NCI-H2196 treated with DMSO at 0.1 percent for 48 hours (cell line): Measurements from ENCODE around the gene LRRC3C.
"Not testable (repeated sequence)": the region's sequence is repeated elsewhere in the genome, so short reads cannot be mapped to it uniquely, and the experiment has no call there.

ENCODE experiments used
- DNase-seq: peaks from one replicate; lab custom pipeline; 2025; ENCODE audit not compliant: unreplicated experiment; lab: John Stamatoyannopoulos, UW

LRRC3C gene

DNA sequence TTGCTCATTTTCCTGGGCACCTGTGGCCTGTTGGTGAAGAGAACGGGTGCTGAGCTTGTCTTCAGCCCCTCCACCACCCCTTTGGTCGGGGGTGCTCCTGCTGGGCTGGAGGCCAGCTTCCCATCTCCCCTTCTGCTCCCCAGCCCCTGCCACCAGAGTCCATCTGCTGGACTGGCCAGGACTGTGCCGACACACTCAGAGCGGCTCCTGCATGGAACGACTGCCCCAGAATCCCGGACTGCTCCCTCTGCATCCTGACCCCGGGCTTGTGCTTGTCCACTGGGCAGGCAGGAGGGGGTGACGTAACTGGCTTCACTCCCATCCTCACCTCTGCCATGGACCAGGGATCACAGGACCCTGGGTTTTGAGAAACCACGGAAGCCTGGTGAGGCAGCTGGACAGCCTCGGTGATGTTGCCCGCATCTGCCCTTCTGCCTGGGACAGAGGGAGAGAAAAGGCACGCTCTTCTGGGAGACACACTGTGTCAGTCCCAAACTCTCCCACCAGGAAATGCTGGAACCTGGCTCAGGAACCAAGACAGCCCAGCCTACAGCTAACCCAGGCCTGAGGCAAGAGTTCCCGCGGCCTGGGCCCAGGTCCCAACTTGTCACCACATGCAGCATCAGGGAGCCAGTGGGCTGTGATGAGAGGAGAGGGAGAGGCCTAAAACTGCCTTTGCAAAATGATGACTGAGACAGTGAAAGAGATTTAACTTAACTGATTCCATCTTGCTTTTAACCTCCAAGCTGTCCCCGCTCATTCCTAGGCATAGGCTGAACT, 19.2 kb downstream of the LRRC3C start:
- DNase-seq = no peak

DNA sequence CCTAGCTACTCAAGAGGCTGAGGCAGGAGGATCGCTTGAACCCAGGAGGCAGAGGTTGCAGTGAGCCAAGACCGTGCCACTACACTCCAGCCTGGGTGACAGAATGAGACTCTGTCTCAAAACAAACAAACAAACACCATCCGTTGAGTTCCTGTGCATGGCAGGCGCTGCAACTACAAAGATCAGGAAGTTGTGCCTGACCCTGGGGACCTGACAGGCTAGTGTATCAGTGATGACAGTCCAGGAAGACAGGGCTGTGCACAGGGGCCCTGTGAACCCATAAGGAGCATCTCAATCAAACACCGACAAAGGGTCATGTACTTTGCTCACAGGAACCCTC, 20.9 kb downstream of the LRRC3C start:
- not testable (repeated sequence) for DNase-seq

DNA sequence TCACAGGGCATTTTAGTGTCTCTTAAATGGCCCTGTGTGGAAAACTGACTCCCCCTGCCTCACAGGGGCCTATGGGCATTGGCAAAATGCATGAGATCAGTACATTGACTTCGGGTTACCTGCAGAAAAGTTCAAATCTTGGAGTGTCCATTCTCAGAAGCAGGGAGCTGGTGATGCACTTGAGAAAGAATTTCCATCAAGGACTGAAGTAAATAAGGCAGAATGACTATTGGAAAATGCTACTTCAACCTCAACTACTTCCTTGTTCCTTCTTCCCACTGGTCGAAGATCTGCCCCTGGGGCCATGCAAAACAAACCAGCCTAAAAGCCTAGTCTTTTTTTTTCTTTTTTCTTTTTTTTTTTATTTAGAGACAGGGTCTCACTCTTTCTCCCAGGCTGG, 21.5 kb downstream of the LRRC3C start:
- DNase-seq = no peak

DNA sequence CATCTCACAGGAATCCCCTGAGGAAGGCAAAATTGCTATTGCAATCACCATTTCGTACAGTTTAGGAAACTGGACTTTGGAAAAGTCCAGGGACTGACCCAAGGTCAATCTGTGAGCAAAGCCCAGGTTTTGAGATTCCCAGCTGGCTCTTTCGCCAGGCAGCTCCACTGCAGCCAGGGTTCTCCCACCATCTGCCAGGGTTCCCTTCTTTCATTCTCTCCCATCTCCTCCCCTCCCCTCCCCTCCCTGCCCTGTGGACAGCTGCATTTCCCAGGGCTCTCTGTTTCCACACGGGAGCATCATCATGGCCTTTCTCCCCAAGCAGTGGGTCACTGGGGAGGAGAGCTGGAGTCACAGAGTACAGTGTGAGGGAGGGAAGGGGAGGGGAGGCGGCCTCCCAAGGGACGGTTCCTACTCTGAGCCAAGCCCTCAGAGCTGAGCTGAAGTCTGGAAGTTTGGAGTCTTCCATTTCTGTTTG, 23.4 kb downstream of the LRRC3C start:
- no peak for DNase-seq

DNA sequence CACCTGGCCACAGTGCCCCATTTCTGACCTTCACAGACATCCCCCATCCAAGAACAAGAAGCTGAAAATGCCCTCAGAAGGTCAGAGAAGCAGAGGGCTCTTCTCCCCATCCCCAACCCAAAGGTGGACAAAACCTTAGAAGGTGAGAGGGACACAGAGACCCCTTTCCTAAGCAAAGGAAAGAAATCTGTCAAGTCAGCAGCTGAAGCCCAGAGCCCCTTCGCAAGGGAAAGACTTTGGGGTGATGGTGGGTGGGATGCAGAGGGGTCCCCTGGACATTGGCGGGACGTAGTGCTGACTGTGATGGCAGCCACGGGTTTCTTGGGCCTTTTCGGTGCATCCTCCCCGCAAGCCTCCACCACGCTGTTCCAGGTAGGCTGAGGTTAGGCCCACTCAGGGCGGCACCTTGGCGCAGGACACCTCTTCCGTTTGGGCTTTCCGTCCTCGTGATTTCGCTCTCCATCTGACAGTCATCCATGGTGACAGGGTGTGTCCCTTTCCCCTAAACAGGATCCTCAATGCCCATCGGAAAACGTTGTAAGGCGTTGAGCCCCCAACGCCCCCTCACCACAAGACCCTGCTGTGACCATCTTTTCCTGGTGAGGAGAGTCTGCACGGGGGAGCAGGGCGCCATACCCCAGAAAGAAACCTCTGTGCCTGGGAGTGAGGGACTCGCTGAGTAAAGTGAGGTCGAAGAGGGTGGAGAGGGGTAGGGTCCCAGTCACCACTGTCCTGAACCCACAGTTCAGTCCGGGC, 24.6 kb downstream of the LRRC3C start:
- DNase-seq = no peak

DNA sequence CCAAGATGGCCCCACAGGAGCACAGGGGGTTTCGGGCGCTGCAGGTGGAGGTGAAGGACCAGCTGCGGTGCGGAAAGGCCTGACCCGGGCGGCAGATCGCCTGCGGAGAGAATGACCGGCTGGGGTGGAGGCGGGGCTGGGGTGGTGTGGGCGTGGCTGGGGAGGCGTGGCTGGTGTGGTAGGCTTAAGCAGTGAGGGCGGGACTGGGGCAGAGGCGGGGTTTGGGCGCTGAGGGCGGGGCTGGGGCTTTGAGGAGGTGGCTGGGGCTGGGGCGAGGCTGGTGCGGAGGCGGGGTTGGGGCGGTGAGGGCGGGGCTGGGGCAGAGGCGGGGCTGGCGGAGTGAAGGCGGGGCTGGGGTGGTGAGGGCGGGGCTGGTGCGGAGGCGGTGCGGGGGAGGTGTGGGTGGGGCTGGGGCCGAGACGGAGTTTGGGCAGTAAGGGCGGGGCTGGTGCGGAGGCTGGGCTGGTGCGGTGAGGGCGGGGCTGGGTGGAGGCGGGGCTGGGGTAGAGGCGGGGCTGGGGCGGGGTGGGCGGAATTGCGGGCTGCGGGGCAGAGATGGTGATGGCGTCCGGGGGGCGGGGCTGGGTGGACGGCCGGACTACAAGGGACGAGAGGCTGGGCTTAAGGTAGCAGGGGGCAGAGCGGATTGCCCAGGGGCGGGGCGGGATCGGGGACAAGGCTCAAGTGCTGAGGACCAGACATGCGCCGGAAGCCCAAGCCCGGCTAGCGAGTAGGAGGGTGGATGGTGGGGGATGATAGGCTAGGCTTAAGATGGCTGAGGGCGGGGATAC, 25.3 kb downstream of the LRRC3C start:
- DNase-seq = peak; percentile 75

DNA sequence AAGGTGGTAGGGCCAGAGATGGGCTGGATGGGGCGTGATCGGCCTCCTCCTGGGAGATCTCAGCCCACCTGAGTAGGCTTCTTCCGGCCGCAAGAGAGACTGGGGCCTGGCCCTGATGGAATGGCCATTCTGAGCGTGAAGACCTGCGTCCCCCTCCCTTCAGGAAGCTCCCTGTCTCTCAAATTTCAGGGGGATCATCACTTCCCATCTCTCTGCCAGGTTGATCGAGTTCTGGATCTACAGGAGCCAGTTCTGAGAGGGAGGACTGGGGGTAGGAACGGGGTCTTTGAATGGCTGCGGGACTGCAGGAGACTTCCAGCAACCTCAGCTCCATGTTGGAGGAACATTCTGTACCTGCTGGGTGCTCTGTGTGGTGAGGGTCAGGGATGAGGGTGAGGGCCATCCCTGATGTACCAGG, 25.9 kb downstream of the LRRC3C start:
- no peak for DNase-seq

DNA sequence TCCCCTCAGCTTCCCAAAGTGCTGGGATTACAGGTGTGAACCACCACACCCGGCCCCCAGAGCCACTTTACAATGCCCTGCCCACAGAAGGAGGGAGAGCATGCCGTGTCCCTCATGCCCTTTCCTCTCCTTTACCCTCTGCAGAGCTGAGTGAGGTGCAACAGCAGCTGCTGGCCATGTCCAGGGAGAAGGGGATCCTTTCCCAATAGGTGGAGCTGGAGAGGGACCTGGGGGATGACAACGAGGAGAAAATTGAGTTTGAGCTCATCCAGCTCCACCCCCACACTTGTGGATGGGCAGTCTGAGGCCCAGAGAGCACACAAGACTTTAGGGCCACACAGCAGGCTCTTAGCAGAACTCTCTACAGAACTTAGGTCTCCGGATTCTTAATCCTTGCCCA, 27.3 kb downstream of the LRRC3C start:
- DNase-seq = no peak

DNA sequence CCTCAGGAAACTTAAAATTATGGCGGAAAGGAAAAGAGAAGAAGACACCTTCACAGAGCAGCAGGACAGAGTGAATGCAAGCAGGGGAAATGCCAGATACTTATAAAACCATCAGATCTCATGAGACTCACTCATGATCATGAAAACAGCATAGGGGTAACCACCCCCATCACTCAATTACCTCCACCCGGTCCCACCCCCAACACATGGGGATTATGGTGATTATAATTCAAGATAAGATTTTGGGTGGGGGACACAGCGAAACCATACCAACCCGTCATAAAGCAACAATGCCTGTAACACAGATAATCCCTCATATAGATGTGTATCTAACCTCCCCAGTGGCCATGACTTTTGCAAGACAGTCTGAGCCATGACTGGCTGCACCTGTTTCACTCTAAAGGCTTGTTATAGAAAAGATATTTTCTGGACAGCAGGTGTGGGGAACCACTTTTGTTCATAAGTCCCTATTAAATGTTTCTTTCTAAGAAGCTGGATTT, 28.2 kb downstream of the LRRC3C start:
- no peak for DNase-seq

DNA sequence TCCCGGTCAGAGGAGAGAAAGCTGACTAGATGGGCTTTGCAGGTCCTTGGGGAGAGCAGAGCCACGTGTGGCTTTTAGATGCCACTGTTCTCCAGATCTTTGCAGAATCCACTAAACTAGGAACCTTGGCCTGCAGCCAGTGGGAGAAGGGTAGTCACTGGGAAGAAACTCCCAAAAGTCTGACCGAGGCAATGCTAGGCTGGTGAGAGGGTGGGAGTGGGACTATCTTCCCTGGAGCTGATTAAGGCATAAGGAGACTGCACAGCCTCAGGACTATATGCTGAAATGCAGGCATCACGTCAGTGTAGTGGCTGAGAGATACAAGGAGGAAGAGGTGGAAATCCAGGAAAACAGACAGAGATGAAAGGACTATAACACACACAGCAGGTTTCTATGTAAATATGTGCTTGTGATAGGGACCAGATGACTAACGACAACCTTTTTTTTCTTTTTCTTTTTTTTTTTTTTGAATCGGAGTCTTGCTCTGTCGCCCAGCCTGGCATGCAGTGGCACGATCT, 33.1 kb downstream of the LRRC3C start:
- no peak for DNase-seq

DNA sequence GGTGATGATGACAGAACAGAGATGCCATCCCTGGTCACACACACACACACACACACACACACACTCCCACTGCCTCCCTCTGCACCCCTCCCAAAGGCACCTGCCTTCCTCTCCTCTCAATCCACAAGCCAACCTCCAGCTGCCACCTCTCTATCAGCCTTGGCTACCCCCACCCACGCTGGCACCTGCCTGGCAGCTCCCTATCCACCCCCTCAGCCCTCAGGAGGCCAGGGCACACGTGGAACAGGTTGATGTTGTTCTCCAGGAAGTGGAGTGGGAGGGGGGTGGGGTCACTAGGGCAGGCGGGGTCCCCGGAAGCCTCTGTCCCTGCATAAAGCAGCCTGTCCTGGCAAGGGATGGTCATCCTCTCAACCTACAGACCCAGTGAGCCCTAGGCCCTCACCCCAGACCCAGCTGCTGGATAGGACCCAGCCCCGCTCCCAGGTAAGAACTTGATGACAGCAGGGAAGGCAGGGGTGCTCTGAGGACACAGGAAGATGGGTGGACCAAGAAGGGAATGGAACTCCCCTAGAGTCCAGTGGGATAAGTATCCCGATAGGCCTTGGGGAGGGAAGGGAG, 35.2 kb downstream of the LRRC3C start, which contains the start of gene GSDMA:
TSS of gene GSDMA (plus strand) at position 363 of the 579 bp plus-strand sequence. CDS start 2,684 bp downstream, outside the sequence.
- DNase-seq = no peak

DNA sequence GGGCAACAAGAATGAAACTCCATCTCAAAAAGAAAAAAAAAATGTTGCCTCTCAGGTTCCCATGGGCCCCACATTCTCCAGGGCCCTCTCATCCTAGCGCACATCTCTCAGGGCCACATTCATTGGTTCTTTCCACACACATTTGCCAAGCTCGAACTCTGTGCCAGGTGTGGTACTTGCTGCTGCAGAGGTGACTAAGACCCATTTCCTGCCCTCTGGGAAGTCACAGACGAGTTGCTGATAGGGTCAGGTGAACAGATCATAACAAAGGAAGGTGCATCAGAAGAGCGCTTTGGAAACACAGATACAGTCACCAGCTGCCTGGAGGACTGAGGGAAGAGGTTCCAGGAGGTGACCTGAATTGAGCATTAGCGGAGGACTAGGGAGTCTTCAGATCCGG, 36.3 kb downstream of the LRRC3C start:
- peak; percentile 18 for DNase-seq

DNA sequence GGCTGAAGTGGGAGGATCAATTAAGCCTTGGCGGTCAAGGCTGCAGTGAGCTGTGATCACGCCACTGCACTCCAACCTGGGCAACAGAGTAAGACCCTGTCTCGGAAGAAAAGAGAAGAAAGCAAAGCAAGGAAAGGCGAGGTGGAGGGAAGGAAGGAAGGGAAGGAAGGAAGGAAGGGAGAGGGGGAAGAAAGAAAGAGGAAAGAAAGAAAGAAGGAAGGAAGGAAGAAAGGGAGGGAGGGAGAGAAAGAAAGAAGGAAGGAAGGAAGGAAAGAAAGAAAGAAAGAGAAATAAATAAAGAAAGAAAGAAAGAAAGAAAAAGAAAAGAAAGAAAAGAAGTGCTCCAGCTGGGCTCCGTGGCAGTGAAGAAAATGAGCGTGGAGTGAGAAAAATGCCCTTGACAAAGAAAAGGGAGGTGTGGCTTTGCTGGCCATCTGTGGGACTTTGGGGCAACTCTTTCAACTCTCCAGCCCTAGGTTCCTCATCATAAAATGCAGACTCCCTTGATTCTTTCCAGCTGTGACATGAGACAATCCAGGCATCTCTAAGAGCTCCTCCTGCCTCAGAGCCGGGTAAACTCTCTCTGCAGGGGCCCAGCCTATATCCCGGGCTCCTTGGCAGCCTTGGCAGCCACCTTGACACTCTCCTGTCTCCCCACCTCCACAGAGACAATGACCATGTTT, 37.6 kb downstream of the LRRC3C start:
- no peak for DNase-seq

DNA sequence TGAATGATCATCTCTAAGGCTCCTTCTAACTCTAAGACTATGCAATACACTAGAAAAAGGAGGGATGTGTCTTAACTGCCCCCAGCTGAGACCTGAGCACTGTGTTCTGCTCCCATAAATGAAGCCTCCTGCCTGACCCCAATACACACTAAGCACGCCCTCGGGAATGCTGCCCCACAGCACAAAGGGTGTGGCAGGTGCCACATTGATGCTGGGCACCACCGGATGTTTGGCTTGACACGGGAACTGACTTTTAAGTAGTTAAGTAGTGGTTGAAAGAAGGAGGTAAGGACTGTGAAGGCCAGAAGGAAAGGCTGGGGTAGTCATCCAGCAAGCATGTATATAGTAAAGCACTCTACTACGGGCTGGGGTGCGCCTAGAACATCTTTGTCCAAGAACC, 39.2 kb downstream of the LRRC3C start:
- DNase-seq = no peak

DNA sequence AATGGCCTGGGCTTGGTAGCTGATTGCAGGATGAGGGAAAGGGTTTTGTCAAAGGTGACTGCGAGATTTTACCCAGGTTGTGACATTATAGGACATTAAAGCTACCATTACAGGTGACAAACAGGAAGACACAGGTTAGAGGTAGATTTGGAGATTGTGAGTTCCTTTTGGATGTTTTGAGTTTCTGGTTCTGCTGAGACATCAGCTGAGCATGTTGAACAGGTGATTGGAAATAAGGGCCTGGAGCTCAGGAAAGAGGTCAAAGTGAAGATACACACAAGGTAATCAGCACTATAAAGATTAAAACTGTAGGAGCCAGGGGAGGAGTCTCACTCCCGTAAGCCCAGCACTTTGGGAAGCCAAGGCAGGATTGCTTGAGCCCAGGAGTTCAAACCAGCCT, 41.2 kb downstream of the LRRC3C start:
- no peak for DNase-seq

DNA sequence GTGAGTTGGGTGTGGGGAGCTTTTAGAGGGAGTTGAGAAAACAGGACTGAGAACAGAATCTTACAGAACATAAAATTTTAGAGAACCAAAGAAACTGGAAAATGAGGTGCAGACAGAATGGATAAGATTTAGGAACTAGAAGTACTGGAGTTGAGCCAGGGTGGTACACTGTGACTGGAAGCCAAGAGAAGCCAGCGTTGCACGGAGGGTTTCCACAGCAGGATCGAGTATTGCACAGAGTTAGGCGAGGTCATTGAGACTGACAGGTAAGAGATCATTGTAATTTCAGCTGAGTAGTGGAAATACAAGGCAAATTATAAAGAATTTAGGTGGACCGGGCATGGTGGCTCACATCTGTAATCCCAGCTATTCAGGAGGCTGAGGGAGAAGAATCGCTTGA, 41.8 kb downstream of the LRRC3C start:
- DNase-seq = no peak

DNA sequence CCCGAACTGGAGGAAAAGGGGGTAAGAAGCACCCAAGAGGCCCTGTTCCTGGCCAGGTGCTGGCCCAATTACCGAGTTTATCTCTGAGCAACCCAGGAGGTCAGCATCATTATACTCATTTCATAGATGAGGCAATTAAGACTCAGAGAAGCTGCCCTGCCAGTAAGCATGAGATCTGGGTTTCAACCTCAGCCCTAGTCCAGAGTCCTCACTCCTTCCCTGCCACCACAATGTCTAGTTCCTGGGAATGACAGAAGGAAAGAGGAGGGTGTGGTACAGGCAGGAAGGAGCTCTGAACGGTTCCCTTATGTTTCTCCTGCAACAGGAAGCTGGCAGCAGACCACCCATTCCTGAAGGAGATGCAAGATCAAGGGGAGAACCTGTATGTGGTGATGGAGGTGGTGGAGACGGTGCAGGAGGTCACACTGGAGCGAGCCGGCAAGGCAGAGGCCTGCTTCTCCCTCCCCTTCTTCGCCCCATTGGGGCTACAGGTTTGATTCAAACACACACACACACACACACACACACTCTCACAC, 42.7 kb downstream of the LRRC3C start:
- no peak for DNase-seq

DNA sequence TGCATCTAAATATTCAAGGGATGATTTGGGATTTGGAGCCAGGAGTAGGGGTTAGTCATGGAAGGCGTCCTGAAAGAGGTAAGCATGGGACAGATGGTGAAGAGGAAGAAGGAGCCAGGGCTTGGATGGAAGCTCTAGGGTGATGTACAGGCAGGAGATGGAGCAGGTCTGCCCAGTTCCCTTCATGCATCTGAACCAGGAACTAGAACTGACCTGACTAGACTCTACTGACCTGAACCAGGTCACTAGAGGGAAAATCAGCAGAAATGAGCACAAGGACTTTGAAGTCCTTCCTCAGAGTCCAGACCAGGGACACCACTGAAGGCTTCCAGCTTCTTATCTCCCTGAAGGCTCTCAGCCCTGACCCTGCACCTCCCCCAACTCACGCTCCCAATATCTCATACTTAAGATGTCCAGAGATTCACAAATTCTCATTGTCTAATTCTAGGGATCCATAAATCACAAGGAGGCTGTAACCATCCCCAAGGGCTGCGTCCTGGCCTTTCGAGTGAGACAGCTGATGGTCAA, 43.6 kb downstream of the LRRC3C start:
- no peak for DNase-seq

DNA sequence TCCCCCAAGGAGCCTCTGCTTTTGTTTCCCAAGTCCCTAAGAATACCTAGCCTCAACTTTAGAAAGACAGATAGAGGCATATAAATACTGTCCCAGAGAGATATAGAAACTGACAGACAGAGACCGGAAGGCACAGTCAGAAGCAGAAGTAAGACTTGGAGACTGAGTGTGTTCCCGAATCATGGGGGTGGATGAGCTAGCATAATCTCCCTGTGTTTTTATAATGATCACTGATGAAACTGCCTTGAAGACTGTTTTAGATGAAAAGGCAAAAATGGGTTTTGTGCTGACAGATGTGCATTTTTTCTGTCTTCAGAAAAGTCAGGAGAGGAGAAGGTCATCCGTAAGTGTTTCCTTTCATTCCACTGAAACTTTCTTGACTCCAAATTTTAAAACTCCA, 44.7 kb downstream of the LRRC3C start:
- no peak for DNase-seq

DNA sequence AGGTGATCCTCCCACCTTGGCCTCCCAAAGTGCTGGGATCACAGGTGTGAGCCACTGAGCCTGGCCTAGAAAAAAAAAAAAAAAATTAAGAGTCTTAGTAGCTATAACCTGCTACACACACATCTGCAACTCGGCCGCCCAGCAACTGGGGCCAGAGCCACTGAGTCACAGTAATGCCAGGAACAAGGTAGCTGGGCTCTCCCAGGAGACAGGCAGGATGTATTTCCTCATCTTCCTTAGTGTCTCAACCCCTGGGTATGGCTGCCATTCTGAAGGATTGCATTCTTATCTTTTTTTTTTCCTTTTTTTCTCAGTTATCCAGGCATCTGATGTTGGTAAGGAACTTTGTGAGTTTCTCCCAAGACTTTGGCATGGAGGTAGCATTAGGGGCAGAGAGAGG, 46.0 kb downstream of the LRRC3C start:
- DNase-seq = no peak
